GM23338 (cell line): ENCODE data around the gene RPL27A. TPM values are rescaled to one million over a fixed set of nuclear protein-coding genes. Genes with fewer than 3 reads are reported as not detected.

Experiments
- ATAC-seq: fragments of 200-7000 bp; cut with Tn5 transposase; 3 replicates; pipeline ENCODE4 v1.9.1; 2020
- DNase-seq: peaks from one replicate; pipeline ENCODE4 v3.0.0-alpha.2; 2015; ENCODE audit warnings: low spot score
- H2AFZ ChIP-seq: fragments of 200-600 bp; sonication (generic); 2 replicates; pipeline ENCODE4 v1.8.0; 2016; ENCODE audit warnings: antibody characterized with exemption, mild to moderate bottlenecking, moderate library complexity
- H3F3A ChIP-seq: fragments of 200-600 bp; sonication (generic); replicated peaks from 2 replicates; pipeline ENCODE4 v1.8.0; 2017; ENCODE audit warnings: antibody characterized with exemption, mixed run types, low read depth
- H3K27ac ChIP-seq: fragments of 200-600 bp; sonication (generic); 2 replicates; pipeline ENCODE4 v1.6.1; 2016; ENCODE audit warnings: low read depth
- H3K27me3 ChIP-seq: fragments of 200-600 bp; sonication (generic); 2 replicates; pipeline ENCODE4 v1.8.0; 2016; ENCODE audit warnings: mild to moderate bottlenecking, mixed run types, moderate library complexity; ENCODE audit not compliant: insufficient read depth
- H3K36me3 ChIP-seq: fragments of 200-600 bp; sonication (generic); 2 replicates; pipeline ENCODE4 v1.8.0; 2016; ENCODE audit warnings: mild to moderate bottlenecking; ENCODE audit not compliant: insufficient read depth
- H3K4me1 ChIP-seq: fragments of 200-600 bp; sonication (generic); 2 replicates; pipeline ENCODE4 v1.8.0; 2016; ENCODE audit warnings: mild to moderate bottlenecking, moderate library complexity; ENCODE audit not compliant: insufficient read depth
- H3K4me2 ChIP-seq: fragments of 200-600 bp; sonication (generic); 2 replicates; pipeline ENCODE4 v1.7.1; 2017; ENCODE audit warnings: mixed run types
- H3K4me3 ChIP-seq: fragments of 200-600 bp; sonication (generic); 2 replicates; pipeline ENCODE4 v1.6.1; 2016; ENCODE audit warnings: mixed run types
- H3K79me2 ChIP-seq: fragments of 200-600 bp; sonication (generic); replicated peaks from 2 replicates; pipeline ENCODE4 v1.8.0; 2017; ENCODE audit warnings: mild to moderate bottlenecking; ENCODE audit not compliant: insufficient read depth
- H3K9me2 ChIP-seq: fragments of 200-600 bp; sonication (generic); 2 replicates; pipeline ENCODE4 v1.8.0; 2017; ENCODE audit not compliant: insufficient read depth
- H4K20me1 ChIP-seq: fragments of 200-600 bp; sonication (generic); replicated peaks from 2 replicates; pipeline ENCODE4 v1.8.0; 2017; ENCODE audit warnings: mild to moderate bottlenecking; ENCODE audit not compliant: insufficient read depth
- H3K27ac Mint-ChIP-seq: 2 replicates; pipeline ENCODE4 v1.8.0; 2020; ENCODE audit warnings: inconsistent platforms, mild to moderate bottlenecking, moderate library complexity, mixed read lengths
- H3K27me3 Mint-ChIP-seq: 3 replicates; pipeline ENCODE4 v1.8.0; 2022; ENCODE audit warnings: low read depth, mild to moderate bottlenecking, moderate library complexity, mixed read lengths, inconsistent platforms; ENCODE audit not compliant: insufficient read depth, poor library complexity
- H3K36me3 Mint-ChIP-seq: 3 replicates; pipeline ENCODE4 v1.8.0; 2021; ENCODE audit warnings: low read depth, mild to moderate bottlenecking, inconsistent platforms, moderate library complexity, mixed read lengths
- H3K4me1 Mint-ChIP-seq: 3 replicates; pipeline ENCODE4 v1.8.0; 2020; ENCODE audit warnings: mild to moderate bottlenecking, inconsistent platforms, mixed read lengths
- H3K4me3 Mint-ChIP-seq: 3 replicates; pipeline ENCODE4 v1.8.0; 2021; ENCODE audit warnings: moderate library complexity, mild to moderate bottlenecking, inconsistent platforms, mixed read lengths
- H3K9me3 Mint-ChIP-seq: 3 replicates; pipeline ENCODE4 v1.8.0; 2020; ENCODE audit warnings: moderate library complexity, mild to moderate bottlenecking, inconsistent platforms, mixed read lengths
- CTCF ChIP-seq, 2 experiments: fragments of 200-600 bp in 1 of 2; sonication (generic) in 1 of 2; conservative IDR thresholded peaks; 2 replicates each; pipeline versions ENCODE4 v1.5.1 to v1.6.1; 2016 to 2017; ENCODE audit warnings: antibody characterized with exemption in 2 of 2, low read depth in 2 of 2, mild to moderate bottlenecking in 2 of 2, moderate library complexity in 1 of 2
- ETS1 ChIP-seq: IDR thresholded peaks from 2 replicates; pipeline ENCODE4 v1.6.1; 2016; ENCODE audit warnings: antibody characterized with exemption
- ZNF114 ChIP-seq: fragments of 250-450 bp; sonication (Bioruptor Pico); IDR thresholded peaks from 2 replicates; pipeline ENCODE4 v1.5.0; 2020; ENCODE audit warnings: mild to moderate bottlenecking, moderate library complexity
- ZNF331 ChIP-seq: fragments of 250-450 bp; sonication (Bioruptor Pico); IDR thresholded peaks from 2 replicates; pipeline ENCODE4 v1.5.0; 2020; ENCODE audit warnings: low read depth, mild to moderate bottlenecking, moderate library complexity
- ZNF462 ChIP-seq: fragments of 250-450 bp; sonication (Bioruptor Pico); IDR thresholded peaks from 2 replicates; pipeline ENCODE4 v1.5.0; 2020; ENCODE audit warnings: mild to moderate bottlenecking, moderate library complexity
- polyA plus RNA-seq: library from polyadenylated mRNA; unstranded; fragments of >200 nt; fragmentation: Nextera tagmentation; extraction: Ambion mirVana; gene quantifications from 2 replicates; pipeline ENCODE4 v1.2.1, GENCODE V29; 2016
- total RNA-seq: library from RNA; depleted of rRNA; stranded (reverse); fragments of >200 nt; shearing (Covaris generic); gene quantifications from 2 replicates; pipeline ENCODE4 v1.2.3, GENCODE V29; 2014

RPL27A gene
- total and polyA plus RNA-seq, 2 experiments from 2014 or later = 1,283 to 3,167 TPM

- no peak for TF ChIP-seq CTCF (conservative IDR thresholded peaks at IDR 0.05; ENCODE audit: low read depth in 2 of 2)
Measured at GRCh38 chr11:8705146-8705545, 22.6 kb downstream of the RPL27A start (continued).

GRCh38 chr11:8706673-8707432, 24.3 kb downstream of the RPL27A start:
- H4K20me1 ChIP-seq = no peaks in the 10 kb centered on the region
- H3K36me3 Mint-ChIP-seq = peaks cover 16% of the 10 kb centered on the region; the same call in 2 of the 3 replicates
- H3K27me3 ChIP-seq = no peaks in the 10 kb centered on the region
- no peak for TF ChIP-seq ETS1
- no peaks in the 10 kb centered on the region for H3K79me2 ChIP-seq
- H3K9me2 ChIP-seq = no peaks in the 10 kb centered on the region
- peaks cover 17% of the 10 kb centered on the region for H3K27me3 Mint-ChIP-seq
- H3K4me2 ChIP-seq = no peak overlapping the region
- H3K36me3 ChIP-seq = no peaks in the 10 kb centered on the region
- no peaks in the 10 kb centered on the region for H3F3A ChIP-seq
- H3K27ac Mint-ChIP-seq = no peak overlapping the region
- H3K4me3 Mint-ChIP-seq = no peak overlapping the region
- no peak overlapping the region for H3K4me3 ChIP-seq
- no peak overlapping the region for H3K27ac ChIP-seq
- H3K4me1 ChIP-seq = peaks cover 19% of the 10 kb centered on the region
- H3K9me3 Mint-ChIP-seq = no peaks in the 10 kb centered on the region
- no peak overlapping the region for H2AFZ ChIP-seq
- ATAC-seq (no peak), DNase-seq (no peak)
- H3K4me1 Mint-ChIP-seq = peaks cover 28% of the 10 kb centered on the region

GRCh38 chr11:8707541-8708191, 25.1 kb downstream of the RPL27A start:
- ATAC-seq = peak; percentile 11; the same call in 1 of the 3 replicates
- Mint-ChIP-seq H3K4me3 (no peak overlapping the region), H3K4me1 (peaks cover 21% of the 10 kb centered on the region), H3K9me3 (no peaks in the 10 kb centered on the region), H3K27ac (no peak overlapping the region), H3K27me3 (peaks cover 16% of the 10 kb centered on the region), H3K36me3 (peaks cover 16% of the 10 kb centered on the region; the same call in 2 of the 3 replicates)
- H3F3A ChIP-seq = no peaks in the 10 kb centered on the region
- DNase-seq = no peak
- H4K20me1 ChIP-seq = no peaks in the 10 kb centered on the region
- H2AFZ ChIP-seq = no peak overlapping the region
- H3K27ac ChIP-seq = peak overlapping the region; percentile 18; the same call in 1 of the 2 replicates
- H3K79me2 ChIP-seq = no peaks in the 10 kb centered on the region
- no peak overlapping the region for H3K4me2 ChIP-seq
- H3K27me3 ChIP-seq = no peaks in the 10 kb centered on the region
- peaks cover 12% of the 10 kb centered on the region for H3K4me1 ChIP-seq
- H3K4me3 ChIP-seq = no peak overlapping the region
- H3K36me3 ChIP-seq = no peaks in the 10 kb centered on the region
- H3K9me2 ChIP-seq = no peaks in the 10 kb centered on the region
- no peak for TF ChIP-seq ZNF114
- TF ChIP-seq ZNF331 = no peak
- TF ChIP-seq ZNF462 = no peak
